GM19023 (cell line): ENCODE results near the gene TCEAL5.
"Not testable (repeated sequence)": the region's sequence is repeated elsewhere in the genome, so short reads cannot be mapped to it uniquely, and the experiment has no call there.

ENCODE experiments used
- ATAC-seq: cut with Tn5 transposase; IDR thresholded peaks from one replicate; pipeline ENCODE4 v1.9.1; 2021; ENCODE audit warnings: mild to moderate bottlenecking, moderate library complexity; ENCODE audit not compliant: unreplicated experiment

TCEAL5 gene

GRCh38 chrX:103235608-103236007 is 40.9 kb downstream of the TCEAL5 start:
- not testable (repeated sequence) for ATAC-seq

DNA sequence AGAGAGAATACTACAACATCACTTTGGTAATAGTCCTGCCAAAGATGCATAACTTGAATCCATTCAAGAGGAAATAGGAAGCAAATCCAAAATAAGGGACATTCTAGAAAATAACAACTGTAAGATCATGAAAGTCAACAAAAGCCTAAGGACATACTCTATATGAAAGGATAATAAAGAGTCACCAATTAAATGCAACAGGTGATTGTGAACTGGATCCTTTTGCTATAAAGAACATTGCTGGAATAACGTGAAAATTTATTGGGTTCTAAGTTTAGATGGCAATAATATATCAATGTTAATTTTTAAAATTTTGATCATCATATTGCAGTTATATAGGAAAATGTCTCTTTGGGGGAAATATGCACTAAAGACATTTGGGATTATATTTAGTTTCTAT is 41.7 kb downstream of the TCEAL5 start:
- ATAC-seq, result no peak

DNA sequence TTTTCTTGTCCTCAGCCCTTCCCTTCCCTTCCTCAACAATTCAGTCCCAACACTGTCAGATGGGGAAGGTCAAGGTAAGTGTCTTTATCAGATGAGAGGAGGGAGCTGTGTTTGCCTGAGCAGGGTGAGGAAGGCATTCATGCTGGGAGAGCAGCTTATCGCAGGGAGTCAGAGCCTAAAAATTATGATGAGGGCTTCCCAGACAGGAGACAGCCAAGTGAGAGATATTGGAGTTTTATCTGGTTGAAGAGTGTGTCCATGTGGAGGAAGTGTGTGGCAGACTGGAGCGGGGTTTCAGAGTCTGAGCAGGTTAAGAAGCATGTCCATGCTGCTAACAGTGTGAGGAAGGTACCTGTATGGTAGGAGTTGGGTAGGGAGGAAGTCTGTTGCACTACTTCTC is 43.3 kb downstream of the TCEAL5 start:
- ATAC-seq, result no peak

DNA sequence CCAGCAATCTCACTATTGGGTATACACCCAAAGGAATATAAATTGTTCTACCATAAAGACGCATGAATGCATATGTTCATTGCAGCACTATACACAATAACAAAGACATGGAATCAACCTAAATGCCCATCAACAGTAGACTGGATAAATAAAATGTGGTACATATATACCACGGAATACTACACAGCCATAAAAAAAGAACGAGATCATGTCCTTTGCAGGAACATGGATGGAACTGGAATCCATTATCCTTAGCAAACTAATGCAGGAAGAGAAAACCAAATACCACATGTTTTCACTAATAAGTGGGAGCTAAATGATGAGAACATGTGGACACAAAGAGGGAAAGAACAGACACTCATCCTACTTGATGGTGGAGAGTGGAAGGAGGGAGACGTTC is 50.6 kb downstream of the TCEAL5 start:
- not testable (repeated sequence) for ATAC-seq
